ENCODE results near the gene MARK2. TPM values are rescaled to one million over a fixed set of nuclear protein-coding genes. Genes with fewer than 3 reads are reported as not detected.

The MARK2 gene
- total RNA-seq, 5 donors from 2014 or later (not counting 1 experiment from before 2014, with no cell fraction given) = 57.4 to 67.2 (median 64.0) TPM

- ChIA-PET CTCF (interaction anchor here (0.6 to 3.3 kb wide), 3 partner anchors 53 to 110 kb away, joined by 4 to 17 read pairs (median 6); no protein-coding TSS in a partner anchor), POLR2A (no interaction called here)
- Mint-ChIP-seq H3K36me3 (no peaks in the 10 kb centered on the region), H3K27ac (peak overlapping the region in 1 of 2 donors; percentile 5), H3K4me3 (no peak overlapping the region), H3K27me3 (no peaks in the 10 kb centered on the region), H3K9me3 (no peaks in the 10 kb centered on the region), H3K4me1 (peaks cover 16 to 23% (median 23%) of the 10 kb centered on the region in 3 donors)
- Histone ChIP-seq H3K27ac (ENCODE audit: low read length) (no peak overlapping the region), H3K27me3 (replicated peaks in 1 of 2; ENCODE audit: control insufficient read depth in 2 of 2, extremely low read depth in 1 of 2, insufficient read depth in 2 of 2, low read length in 1 of 2) (no peaks in the 10 kb centered on the region), H3K4me3 (ENCODE audit: control insufficient read depth in 1 of 2, extremely low read depth in 1 of 2, low read length in 1 of 2) (no peak overlapping the region), H3K9me3 (no peaks in the 10 kb centered on the region), H3K36me3 (ENCODE audit: control insufficient read depth in 2 of 2, extremely low read depth in 1 of 2, insufficient read depth in 1 of 2, low read length in 1 of 2) (no peaks in the 10 kb centered on the region), H3K4me1 (ENCODE audit: control insufficient read depth in 1 of 2, extremely low read depth in 1 of 2, insufficient read depth in 2 of 2, low read length in 2 of 2) (peaks cover 12 to 29% of the 10 kb centered on the region in 2 experiments)
- DNase-seq (no peak), ATAC-seq (replicated peaks in 1 of 4) (no peak)
- 89% methylated on average over 6 of the region's 6 CpGs for WGBS (ENCODE audit: insufficient coverage)
Observed at GRCh38 chr11:63835158-63835545, 3.8 kb upstream of the MARK2 start.

- no peaks in the 10 kb centered on the region for H3K9me3 ChIP-seq
- Mint-ChIP-seq H3K9me3 (no peaks in the 10 kb centered on the region), H3K4me1 (peaks cover 36 to 43% (median 43%) of the 10 kb centered on the region in 3 donors), H3K4me3 (peak overlapping the region in 2 of 3 donors; percentile 45 to 94), H3K27ac (peak overlapping the region; percentile 91 to 92), H3K27me3 (no peaks in the 10 kb centered on the region), H3K36me3 (peaks cover 3% of the 10 kb centered on the region)
- DNase-seq (peak; percentile 40 to 88 (median 68)), ATAC-seq (replicated peaks in 1 of 4) (no peak)
- 22% methylated on average over 1 of the region's 5 CpGs for WGBS (ENCODE audit: insufficient coverage)
- peaks cover 22 to 48% of the 10 kb centered on the region in 2 experiments for H3K4me1 ChIP-seq (ENCODE audit: control insufficient read depth in 1 of 2, extremely low read depth in 1 of 2, insufficient read depth in 2 of 2, low read length in 2 of 2)
- no peak overlapping the region for H3K4me3 ChIP-seq (ENCODE audit: control insufficient read depth in 1 of 2, extremely low read depth in 1 of 2, low read length in 1 of 2)
- ChIA-PET POLR2A (interaction anchor here in 1 of 2 donors (0.6 kb wide), 1 partner anchor 163 kb away, joined by 3 read pairs; no protein-coding TSS in a partner anchor), CTCF (interaction anchor here (0.6 to 3.5 kb wide), 18 partner anchors 17 to 1238 kb away, joined by 3 to 31 read pairs (median 4); no protein-coding TSS in a partner anchor)
- H3K27ac ChIP-seq (ENCODE audit: low read length) = no peak overlapping the region
- H3K27me3 ChIP-seq (replicated peaks in 1 of 2; ENCODE audit: control insufficient read depth in 2 of 2, extremely low read depth in 1 of 2, insufficient read depth in 2 of 2, low read length in 1 of 2) = no peaks in the 10 kb centered on the region
- H3K36me3 ChIP-seq (ENCODE audit: control insufficient read depth in 2 of 2, extremely low read depth in 1 of 2, insufficient read depth in 1 of 2, low read length in 1 of 2) = peaks cover 2 to 8% of the 10 kb centered on the region in 2 donors
Observed at GRCh38 chr11:63837027-63837688, 1.8 kb upstream of the MARK2 start.

GRCh38 chr11:63837739-63838138 lies 1.2 kb upstream of the MARK2 start:
- Mint-ChIP-seq H3K4me1 (peaks cover 42 to 48% (median 47%) of the 10 kb centered on the region in 3 donors), H3K27me3 (no peaks in the 10 kb centered on the region), H3K4me3 (peak overlapping the region; percentile 45 to 94 (median 87)), H3K9me3 (no peaks in the 10 kb centered on the region), H3K36me3 (peaks cover 5% of the 10 kb centered on the region), H3K27ac (peak overlapping the region; percentile 91 to 92)
- Histone ChIP-seq H3K27me3 (replicated peaks in 1 of 2; ENCODE audit: control insufficient read depth in 2 of 2, extremely low read depth in 1 of 2, insufficient read depth in 2 of 2, low read length in 1 of 2) (no peaks in the 10 kb centered on the region), H3K9me3 (no peaks in the 10 kb centered on the region), H3K4me3 (ENCODE audit: control insufficient read depth in 1 of 2, extremely low read depth in 1 of 2, low read length in 1 of 2) (no peak overlapping the region), H3K4me1 (ENCODE audit: control insufficient read depth in 1 of 2, extremely low read depth in 1 of 2, insufficient read depth in 2 of 2, low read length in 2 of 2) (peaks cover 26 to 45% of the 10 kb centered on the region in 2 experiments), H3K36me3 (ENCODE audit: control insufficient read depth in 2 of 2, extremely low read depth in 1 of 2, insufficient read depth in 1 of 2, low read length in 1 of 2) (peaks cover 2 to 13% of the 10 kb centered on the region in 2 donors), H3K27ac (ENCODE audit: low read length) (peak overlapping the region; percentile 61)
- POLR2A ChIA-PET = interaction anchor here in 1 of 2 donors (0.6 kb wide), 1 partner anchor 163 kb away, joined by 3 read pairs; no protein-coding TSS in a partner anchor
- CTCF ChIA-PET = interaction anchor here (0.7 to 3.5 kb wide), 16 partner anchors 30 to 1238 kb away, joined by 3 to 31 read pairs (median 4); no protein-coding TSS in a partner anchor
- ATAC-seq (replicated peaks in 1 of 4) = no peak
- DNase-seq = peak in 1 of 35 experiments; percentile 29
- WGBS (ENCODE audit: insufficient coverage) = 42% methylated on average over 5 of the region's 5 CpGs

- no peaks in the 10 kb centered on the region for H3K27me3 ChIP-seq (replicated peaks in 1 of 2; ENCODE audit: control insufficient read depth in 2 of 2, extremely low read depth in 1 of 2, insufficient read depth in 2 of 2, low read length in 1 of 2)
- peak overlapping the region; percentile 61 for H3K27ac ChIP-seq (ENCODE audit: low read length)
- peak overlapping the region in 1 of 2 donors; percentile 5 for H3K4me3 ChIP-seq (ENCODE audit: control insufficient read depth in 1 of 2, extremely low read depth in 1 of 2, low read length in 1 of 2)
- no peaks in the 10 kb centered on the region for H3K9me3 Mint-ChIP-seq
- H3K36me3 Mint-ChIP-seq = peaks cover 6% of the 10 kb centered on the region
- peaks cover 28 to 48% of the 10 kb centered on the region in 2 experiments for H3K4me1 ChIP-seq (ENCODE audit: control insufficient read depth in 1 of 2, extremely low read depth in 1 of 2, insufficient read depth in 2 of 2, low read length in 2 of 2)
- DNase-seq = peak in 5 of 35 experiments; percentile 4 to 17 (median 11)
- peak overlapping the region; percentile 87 to 94 (median 87) for H3K4me3 Mint-ChIP-seq
- H3K36me3 ChIP-seq (ENCODE audit: control insufficient read depth in 2 of 2, extremely low read depth in 1 of 2, insufficient read depth in 1 of 2, low read length in 1 of 2) = peaks cover 2 to 18% of the 10 kb centered on the region in 2 donors
- WGBS (ENCODE audit: insufficient coverage) = 39% methylated on average over 17 of the region's 18 CpGs
- no peaks in the 10 kb centered on the region for H3K27me3 Mint-ChIP-seq
- POLR2A ChIA-PET = interaction anchor here in 1 of 2 donors (0.6 kb wide), 1 partner anchor 941 kb away, joined by 7 read pairs; no protein-coding TSS in a partner anchor
- peak overlapping the region; percentile 91 to 92 for H3K27ac Mint-ChIP-seq
- H3K4me1 Mint-ChIP-seq = peaks cover 47 to 52% (median 52%) of the 10 kb centered on the region in 3 donors
- ATAC-seq (replicated peaks in 1 of 4) = no peak
- H3K9me3 ChIP-seq = no peaks in the 10 kb centered on the region
- CTCF ChIA-PET = interaction anchor here (0.6 to 3.5 kb wide), 22 partner anchors 18 to 1239 kb away, joined by 3 to 31 read pairs (median 4); no protein-coding TSS in a partner anchor
Observed at GRCh38 chr11:63838150-63838677, 696 bp upstream of the MARK2 start.

- H3K4me3 Mint-ChIP-seq = peak overlapping the region; percentile 84 to 94 (median 84)
- no peaks in the 10 kb centered on the region for H3K27me3 ChIP-seq (replicated peaks in 1 of 2; ENCODE audit: control insufficient read depth in 2 of 2, extremely low read depth in 1 of 2, insufficient read depth in 2 of 2, low read length in 1 of 2)
- no peaks in the 10 kb centered on the region for H3K9me3 Mint-ChIP-seq
- H3K9me3 ChIP-seq = no peaks in the 10 kb centered on the region
- POLR2A ChIA-PET = interaction anchor here in 1 of 2 donors (0.6 kb wide), 2 partner anchors 19 to 40 kb away, joined by 3 to 4 read pairs; no protein-coding TSS in a partner anchor
- peak overlapping the region; percentile 89 to 90 for H3K27ac Mint-ChIP-seq
- H3K36me3 ChIP-seq (ENCODE audit: control insufficient read depth in 2 of 2, extremely low read depth in 1 of 2, insufficient read depth in 1 of 2, low read length in 1 of 2) = peaks cover 5 to 26% of the 10 kb centered on the region in 2 donors
- H3K4me1 Mint-ChIP-seq = peaks cover 61 to 66% (median 65%) of the 10 kb centered on the region in 3 donors
- under 1% methylated on average over 39 of the region's 40 CpGs for WGBS (ENCODE audit: insufficient coverage)
- CTCF ChIA-PET = interaction anchor here in 1 of 2 donors (0.5 to 3.5 kb wide), 5 partner anchors 9 to 106 kb away, joined by 3 to 31 read pairs (median 4); no protein-coding TSS in a partner anchor
- peaks cover 12% of the 10 kb centered on the region for H3K36me3 Mint-ChIP-seq
- H3K4me3 ChIP-seq (ENCODE audit: control insufficient read depth in 1 of 2, extremely low read depth in 1 of 2, low read length in 1 of 2) = peak overlapping the region; percentile 92 to 95
- DNase-seq = peak in 13 of 35 experiments; percentile 7 to 25 (median 17)
- peak overlapping the region; percentile 44 for H3K27ac ChIP-seq (ENCODE audit: low read length)
- peaks cover 29 to 58% of the 10 kb centered on the region in 2 experiments for H3K4me1 ChIP-seq (ENCODE audit: control insufficient read depth in 1 of 2, extremely low read depth in 1 of 2, insufficient read depth in 2 of 2, low read length in 2 of 2)
- no peak for ATAC-seq (replicated peaks in 1 of 4)
- H3K27me3 Mint-ChIP-seq = no peaks in the 10 kb centered on the region
Observed at GRCh38 chr11:63839508-63840355, 822 bp downstream of the MARK2 start.
